Stimulated activated CD8-positive, alpha-beta memory T cell treated with anti-CD3 and anti-CD28 coated beads, Interleukin-15, amount 100 ng/mL, for 1 hour (primary cell): ENCODE results near the gene RPS6KA5.

Source experiments
- DNase-seq: peaks from one replicate; pipeline ENCODE4 v3.0.0-alpha.2; 2020; ENCODE audit warnings: low read depth

Gene RPS6KA5

GRCh38 chr14:90938615-90939014 lies 121.8 kb downstream of the RPS6KA5 start:
- DNase-seq, result no peak

- no peak for DNase-seq
Observed at GRCh38 chr14:90936757-90937440, 123.5 kb downstream of the RPS6KA5 start.

- DNase-seq, result no peak
Observed at GRCh38 chr14:90924621-90925340, 135.7 kb downstream of the RPS6KA5 start.

GRCh38 chr14:90922141-90922540 lies 138.3 kb downstream of the RPS6KA5 start:
- DNase-seq, result no peak

GRCh38 chr14:90911121-90911520 lies 149.3 kb downstream of the RPS6KA5 start:
- no peak for DNase-seq

GRCh38 chr14:90907178-90907577 lies 153.3 kb downstream of the RPS6KA5 start:
- DNase-seq, result no peak

- no peak for DNase-seq
Observed at GRCh38 chr14:90905531-90905930, 154.9 kb downstream of the RPS6KA5 start.

- peak; percentile 44 for DNase-seq
Observed at GRCh38 chr14:90903101-90903500, 157.3 kb downstream of the RPS6KA5 start.

GRCh38 chr14:90900476-90901083 lies 159.9 kb downstream of the RPS6KA5 start:
- no peak for DNase-seq

- DNase-seq, result no peak
Observed at GRCh38 chr14:90897022-90897421, 163.4 kb downstream of the RPS6KA5 start.

GRCh38 chr14:90894241-90894640 lies 166.2 kb downstream of the RPS6KA5 start:
- DNase-seq, result no peak

- no peak for DNase-seq
Observed at GRCh38 chr14:90893510-90893909, 166.9 kb downstream of the RPS6KA5 start.

GRCh38 chr14:90892970-90893369 lies 167.5 kb downstream of the RPS6KA5 start:
- no peak for DNase-seq

GRCh38 chr14:90891326-90891725 lies 169.1 kb downstream of the RPS6KA5 start:
- DNase-seq, result no peak

- no peak for DNase-seq
Observed at GRCh38 chr14:90890322-90891020, 170.0 kb downstream of the RPS6KA5 start.

- DNase-seq, result no peak
Observed at GRCh38 chr14:90886297-90886815, 174.1 kb downstream of the RPS6KA5 start.

GRCh38 chr14:90883782-90884181 lies 176.7 kb downstream of the RPS6KA5 start:
- no peak for DNase-seq

GRCh38 chr14:90883197-90883596 lies 177.2 kb downstream of the RPS6KA5 start:
- DNase-seq, result no peak

GRCh38 chr14:90880282-90880681 lies 180.2 kb downstream of the RPS6KA5 start:
- DNase-seq, result no peak

GRCh38 chr14:90874599-90874998 lies 185.8 kb downstream of the RPS6KA5 start:
- no peak for DNase-seq

GRCh38 chr14:90871605-90872233 lies 188.7 kb downstream of the RPS6KA5 start:
- no peak for DNase-seq
